ENCODE measurements around the gene MACROD2.

DNA sequence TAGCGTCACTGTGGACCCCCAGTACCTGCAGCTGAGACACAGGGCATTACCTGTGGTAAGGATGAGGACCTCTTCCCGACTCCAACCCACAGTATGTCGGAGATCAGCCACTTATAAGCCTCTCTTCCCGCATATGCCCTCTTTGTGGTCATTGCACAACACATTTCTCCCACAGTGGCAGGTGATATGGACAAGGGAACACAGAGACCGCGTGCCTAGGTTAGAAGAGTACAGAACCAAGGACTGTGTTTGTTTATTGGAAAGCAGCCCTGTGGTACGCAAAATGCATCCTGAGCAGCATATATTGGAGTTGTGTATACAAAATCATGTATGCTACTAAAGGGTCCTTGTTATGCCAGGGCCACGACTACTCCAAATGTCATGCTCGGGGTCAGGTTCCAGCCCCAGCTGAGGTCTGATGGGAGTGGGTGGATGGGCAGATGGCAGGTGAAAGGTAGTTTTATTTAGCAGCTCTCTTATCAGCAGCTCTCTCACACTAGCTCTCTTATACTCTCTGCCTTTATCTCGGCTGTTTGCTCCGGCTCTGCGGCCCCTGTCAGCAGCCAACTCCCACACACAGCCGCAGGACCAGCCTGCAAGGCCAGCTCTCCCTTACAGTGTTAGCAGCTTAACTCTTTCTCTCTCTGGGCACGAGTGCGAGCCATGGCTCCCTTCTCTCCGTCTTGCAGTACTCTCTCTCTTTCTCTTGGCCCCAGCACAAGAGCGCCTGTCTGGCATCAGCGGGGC lies 2009.0 kb downstream of the MACROD2 start:
- TF ChIP-seq, protein P1, sequence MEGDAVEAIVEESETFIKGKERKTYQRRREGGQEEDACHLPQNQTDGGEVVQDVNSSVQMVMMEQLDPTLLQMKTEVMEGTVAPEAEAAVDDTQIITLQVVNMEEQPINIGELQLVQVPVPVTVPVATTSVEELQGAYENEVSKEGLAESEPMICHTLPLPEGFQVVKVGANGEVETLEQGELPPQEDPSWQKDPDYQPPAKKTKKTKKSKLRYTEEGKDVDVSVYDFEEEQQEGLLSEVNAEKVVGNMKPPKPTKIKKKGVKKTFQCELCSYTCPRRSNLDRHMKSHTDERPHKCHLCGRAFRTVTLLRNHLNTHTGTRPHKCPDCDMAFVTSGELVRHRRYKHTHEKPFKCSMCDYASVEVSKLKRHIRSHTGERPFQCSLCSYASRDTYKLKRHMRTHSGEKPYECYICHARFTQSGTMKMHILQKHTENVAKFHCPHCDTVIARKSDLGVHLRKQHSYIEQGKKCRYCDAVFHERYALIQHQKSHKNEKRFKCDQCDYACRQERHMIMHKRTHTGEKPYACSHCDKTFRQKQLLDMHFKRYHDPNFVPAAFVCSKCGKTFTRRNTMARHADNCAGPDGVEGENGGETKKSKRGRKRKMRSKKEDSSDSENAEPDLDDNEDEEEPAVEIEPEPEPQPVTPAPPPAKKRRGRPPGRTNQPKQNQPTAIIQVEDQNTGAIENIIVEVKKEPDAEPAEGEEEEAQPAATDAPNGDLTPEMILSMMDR (conservative IDR thresholded peaks at IDR 0.05): no peak
- no peak for TF ChIP-seq ZFX (IDR thresholded peaks at IDR 0.05)
